Muscle layer of colon (tissue), 2 donors: ENCODE results near the gene INO80B.
A peak's percentile ranks its signal among the peaks of the same experiment; 100 is the strongest.
"Not testable (repeated sequence)": the region's sequence is repeated elsewhere in the genome, so short reads cannot be mapped to it uniquely, and the experiment has no call there.

Source experiments
- H3K27ac ChIP-seq: one replicate; pipeline ENCODE4 v1.7.0; 2013; ENCODE audit warnings: low read depth, mild to moderate bottlenecking, low read length, moderate library complexity
- H3K27me3 ChIP-seq, 2 donors: one replicate each; pipeline ENCODE4 v1.7.0; 2013; ENCODE audit warnings: low read length in 2 of 2, mild to moderate bottlenecking in 2 of 2; ENCODE audit not compliant: insufficient read depth in 2 of 2, control insufficient read depth in 1 of 2
- H3K36me3 ChIP-seq: one replicate; pipeline ENCODE4 v1.7.0; 2013; ENCODE audit warnings: mild to moderate bottlenecking, low read length; ENCODE audit not compliant: insufficient read depth
- H3K4me1 ChIP-seq: one replicate; pipeline ENCODE4 v1.7.0; 2013; ENCODE audit warnings: mild to moderate bottlenecking, low read length; ENCODE audit not compliant: insufficient read depth
- H3K4me3 ChIP-seq, 2 donors: one replicate each; pipeline ENCODE4 v1.7.0; 2013; ENCODE audit warnings: low read length in 2 of 2, low read depth in 1 of 2, mild to moderate bottlenecking in 1 of 2, moderate library complexity in 1 of 2
- H3K9ac ChIP-seq: one replicate; pipeline ENCODE4 v1.7.0; 2013; ENCODE audit warnings: low read length
- H3K9me3 ChIP-seq: one replicate; pipeline ENCODE4 v1.7.0; 2013; ENCODE audit warnings: mild to moderate bottlenecking, low read length
- donor health status: abdominal sarcoma.
- donor health status: Adenocarcinoma of cecum.

Gene INO80B

GRCh38 chr2:74441690-74442482 lies 13.0 kb upstream of the INO80B start, which contains the start of gene RTKN:
TSS of gene RTKN (minus strand) at chr2:74441937. CDS start at chr2:74441816, 121 bp downstream.
- Histone ChIP-seq H3K4me3 (peak within 1 kb of the TSS; percentile 48 to 88), H3K27me3 (peaks cover 0 to 18% of the 10 kb centered on the region in 2 donors), H3K9me3 (no peaks in the 10 kb centered on the region), H3K9ac (peak within 1 kb of the TSS; percentile 53), H3K27ac (peak within 1 kb of the TSS; percentile 39), H3K4me1 (peaks cover 12% of the 10 kb centered on the region), H3K36me3 (no peaks in the 10 kb centered on the region)

- H3K27ac ChIP-seq, H3K4me3 ChIP-seq, H3K9ac ChIP-seq, H3K9me3 ChIP-seq, H3K36me3 ChIP-seq: not testable (repeated sequence)
- Histone ChIP-seq H3K27me3 (peaks cover 0 to 18% of the 10 kb centered on the region in 2 donors), H3K4me1 (peaks cover 12% of the 10 kb centered on the region)
Observed at GRCh38 chr2:74442483-74443297, 12.2 kb upstream of the INO80B start.

- no peak overlapping the region for H3K27ac ChIP-seq
Observed at GRCh38 chr2:74444498-74445318, 10.2 kb upstream of the INO80B start.

GRCh38 chr2:74447230-74447999 lies 7.5 kb upstream of the INO80B start:
- H3K9ac ChIP-seq = no peak overlapping the region
- H3K36me3 ChIP-seq = no peaks in the 10 kb centered on the region
- no peaks in the 10 kb centered on the region for H3K4me1 ChIP-seq
- H3K9me3 ChIP-seq = no peaks in the 10 kb centered on the region
- peaks cover 0 to under 1% of the 10 kb centered on the region in 2 donors for H3K27me3 ChIP-seq
- no peak overlapping the region for H3K4me3 ChIP-seq
- no peak overlapping the region for H3K27ac ChIP-seq

More at GRCh38 chr2:74444498-74445318, 10.2 kb upstream of the INO80B start:
- Histone ChIP-seq H3K36me3 (no peaks in the 10 kb centered on the region), H3K9ac (no peak overlapping the region), H3K27me3 (peaks cover 0 to 18% of the 10 kb centered on the region in 2 donors), H3K4me3 (no peak overlapping the region), H3K9me3 (no peaks in the 10 kb centered on the region), H3K4me1 (peaks cover 1% of the 10 kb centered on the region)

- no peak overlapping the region for H3K4me3 ChIP-seq
- no peaks in the 10 kb centered on the region for H3K36me3 ChIP-seq
- no peaks in the 10 kb centered on the region for H3K9me3 ChIP-seq
- H3K27me3 ChIP-seq = no peaks in the 10 kb centered on the region
- no peak overlapping the region for H3K9ac ChIP-seq
- H3K27ac ChIP-seq = no peak overlapping the region
- no peaks in the 10 kb centered on the region for H3K4me1 ChIP-seq
Observed at GRCh38 chr2:74448771-74449170, 6.1 kb upstream of the INO80B start.

GRCh38 chr2:74450570-74451190 lies 4.2 kb upstream of the INO80B start:
- Histone ChIP-seq H3K9me3 (no peaks in the 10 kb centered on the region), H3K9ac (no peak overlapping the region), H3K4me1 (peaks cover 6% of the 10 kb centered on the region), H3K27ac (no peak overlapping the region), H3K27me3 (no peaks in the 10 kb centered on the region), H3K4me3 (no peak overlapping the region), H3K36me3 (no peaks in the 10 kb centered on the region)

GRCh38 chr2:74457129-74457548 lies 2.3 kb downstream of the INO80B start:
- Histone ChIP-seq H3K9me3 (no peaks in the 10 kb centered on the region), H3K36me3 (peaks cover 1% of the 10 kb centered on the region), H3K9ac (peak overlapping the region; percentile 4), H3K27ac (peak overlapping the region; percentile 99), H3K27me3 (no peaks in the 10 kb centered on the region), H3K4me3 (peak overlapping the region; percentile 92 to 98), H3K4me1 (peaks cover 32% of the 10 kb centered on the region)

GRCh38 chr2:74457549-74458131 lies 2.8 kb downstream of the INO80B start:
- H3K36me3 ChIP-seq = peaks cover 6% of the 10 kb centered on the region
- H3K27me3 ChIP-seq = no peaks in the 10 kb centered on the region
- H3K4me1 ChIP-seq = peaks cover 32% of the 10 kb centered on the region
- H3K9ac ChIP-seq = peak overlapping the region; percentile 70
- no peaks in the 10 kb centered on the region for H3K9me3 ChIP-seq
- peak overlapping the region; percentile 92 to 98 for H3K4me3 ChIP-seq
- H3K27ac ChIP-seq = peak overlapping the region; percentile 99

- no peaks in the 10 kb centered on the region for H3K9me3 ChIP-seq
- peaks cover 13% of the 10 kb centered on the region for H3K36me3 ChIP-seq
- H3K27me3 ChIP-seq = no peaks in the 10 kb centered on the region
- H3K27ac ChIP-seq = peak within 1 kb of the TSS; percentile 99
- peak within 1 kb of the TSS; percentile 92 to 98 for H3K4me3 ChIP-seq
- H3K4me1 ChIP-seq = peaks cover 32% of the 10 kb centered on the region
- peak within 1 kb of the TSS; percentile 70 for H3K9ac ChIP-seq
Observed at GRCh38 chr2:74458132-74458937, 3.4 kb downstream of the INO80B start, which contains the start of gene WBP1. TSS of gene WBP1 (plus strand) at chr2:74458438. CDS start at chr2:74458603, 165 bp downstream.
